DLD1 (cell line): ENCODE results near the gene TLE4.

ENCODE experiments used
- in situ Hi-C: cut with HindIII; loops from 2 replicates; pipeline ENCODE4 v1.10.0; 2017; ENCODE audit warnings: low sequenced_read_pairs

TLE4 gene

DNA sequence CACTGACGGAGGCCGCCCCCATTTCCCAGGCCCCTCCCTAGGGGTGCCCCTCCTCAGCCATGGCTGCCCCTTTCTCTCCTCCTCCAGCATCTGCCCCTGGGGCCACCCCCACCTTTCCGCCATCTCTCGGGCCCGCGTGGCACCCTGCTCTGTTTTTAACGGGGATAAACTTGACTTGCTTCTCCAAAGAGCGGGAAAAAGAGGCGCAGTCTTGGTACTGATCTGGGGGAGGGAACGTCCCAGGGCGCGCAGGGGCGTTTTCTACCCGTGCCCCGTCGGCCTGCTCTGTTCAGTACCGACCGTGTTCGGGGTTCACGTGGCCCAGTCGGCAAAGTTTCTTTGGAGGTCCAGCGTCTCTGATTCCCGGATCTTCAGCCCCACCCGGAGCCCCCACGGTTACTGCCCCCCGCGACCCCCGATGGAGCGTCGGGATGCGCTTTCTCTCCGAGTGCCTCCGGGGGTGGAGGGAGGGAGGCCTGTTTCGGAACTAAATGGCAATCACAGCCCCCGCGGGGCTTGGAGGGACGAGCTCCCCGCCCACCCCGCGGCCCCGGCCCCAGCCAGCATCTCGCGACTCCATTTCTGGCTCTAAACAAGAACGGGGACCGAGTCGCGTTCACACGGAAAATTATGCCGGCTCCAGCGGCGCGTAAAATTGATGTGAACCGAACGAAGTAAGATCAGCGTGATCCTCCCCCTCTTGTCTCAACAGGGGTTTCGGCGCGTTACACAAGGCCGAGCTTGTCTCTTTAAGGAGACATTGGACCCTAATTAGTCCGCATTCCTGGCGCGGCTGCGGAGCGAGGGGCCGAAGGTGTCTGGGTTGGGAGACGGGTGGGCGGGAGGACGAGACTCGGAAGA, 1.1 kb upstream of the TLE4 start:
- in situ Hi-C loops, result no loop called here

DNA sequence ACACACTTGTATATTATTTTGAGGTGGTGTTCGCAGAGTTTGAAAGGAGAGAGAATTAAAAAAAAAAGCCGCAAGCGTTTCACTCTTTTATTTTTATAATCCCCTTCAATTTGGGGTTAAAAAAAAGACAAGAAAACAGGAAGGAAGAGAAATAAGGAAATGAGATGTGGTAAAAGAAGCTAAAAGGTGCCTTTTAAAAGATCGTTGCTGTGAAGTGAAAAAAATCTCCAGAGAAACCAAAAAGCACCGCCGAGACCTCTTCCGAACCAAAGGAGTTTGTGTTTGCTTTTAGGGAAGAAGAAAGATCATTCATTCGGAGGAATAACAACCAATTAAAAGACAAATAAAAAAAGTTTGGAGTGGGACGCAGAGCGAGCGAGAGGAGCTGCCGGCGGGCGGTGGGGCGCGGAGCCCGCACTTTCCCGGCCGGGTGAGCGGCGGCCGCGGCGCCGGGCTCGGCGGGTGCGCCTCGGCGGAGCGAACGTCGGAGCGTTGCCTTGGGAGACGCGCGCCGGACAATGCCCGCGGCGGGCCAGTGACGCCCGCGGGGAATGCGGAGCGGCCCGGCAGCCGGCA, 355 bp downstream of the TLE4 start:
- in situ Hi-C loops, result no loop called here

DNA sequence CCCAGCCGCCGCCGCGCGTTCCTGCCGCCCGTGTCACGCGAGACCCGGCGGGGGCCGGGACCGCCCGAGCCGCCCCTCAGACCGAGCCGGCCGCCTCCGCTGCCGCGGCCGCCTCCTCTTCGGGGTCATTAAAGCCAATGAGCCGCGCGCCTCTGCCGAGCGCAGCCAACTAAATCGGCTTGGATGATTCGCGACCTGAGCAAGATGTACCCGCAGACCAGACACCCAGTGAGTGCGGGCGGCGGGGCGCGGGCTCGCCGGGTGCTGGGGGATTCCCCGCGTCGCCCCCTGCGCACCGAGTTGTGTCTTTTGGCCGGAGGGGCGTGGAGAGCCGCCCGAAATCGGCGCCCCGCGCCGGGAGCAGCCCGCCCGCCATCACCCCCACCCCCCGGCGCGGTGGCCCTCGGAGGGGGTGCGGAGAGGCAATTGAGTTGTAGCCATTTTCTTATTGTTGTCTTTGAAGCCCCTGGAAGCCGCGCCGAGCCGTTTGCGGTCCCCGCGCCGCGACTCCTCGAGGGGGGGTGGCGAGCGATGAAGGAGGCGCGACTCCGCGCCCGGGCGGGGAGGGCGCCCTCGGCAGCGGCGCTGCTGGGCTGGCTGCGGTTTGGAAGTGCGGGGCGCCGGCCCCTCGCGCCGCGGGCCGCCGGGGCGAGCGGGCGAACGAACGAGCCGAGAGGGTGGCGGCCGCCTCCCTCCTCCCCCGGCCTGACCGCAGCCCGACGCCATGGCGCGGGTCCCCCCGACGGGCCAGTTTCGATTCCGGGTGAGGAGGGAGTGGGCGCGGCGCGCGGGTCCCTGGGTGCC, 1.0 kb downstream of the TLE4 start:
- in situ Hi-C loops, result no loop called here

DNA sequence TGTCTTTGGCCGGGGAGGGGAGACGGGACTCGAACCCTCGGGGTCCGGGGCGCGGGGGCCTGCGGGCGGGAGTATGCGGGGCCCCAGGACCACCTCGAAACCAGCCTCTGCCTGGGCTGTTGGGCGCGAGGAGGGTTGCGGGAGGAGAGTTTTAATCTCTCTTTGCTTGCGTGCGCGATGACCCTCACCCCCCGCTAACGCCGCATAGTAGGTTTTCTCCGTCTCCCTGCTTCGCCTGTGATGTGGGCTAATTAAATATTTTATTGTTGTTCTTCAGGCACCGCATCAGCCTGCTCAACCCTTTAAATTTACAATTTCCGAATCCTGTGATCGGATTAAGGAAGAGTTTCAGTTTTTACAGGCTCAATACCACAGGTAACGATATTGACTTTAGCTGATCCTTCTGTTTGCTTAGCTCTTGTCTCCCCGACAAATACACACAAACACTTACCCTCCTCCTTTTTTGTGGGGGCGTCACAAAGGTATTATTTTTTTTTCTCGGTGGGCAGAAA, 1.7 kb downstream of the TLE4 start:
- in situ Hi-C loops, result no loop called here

DNA sequence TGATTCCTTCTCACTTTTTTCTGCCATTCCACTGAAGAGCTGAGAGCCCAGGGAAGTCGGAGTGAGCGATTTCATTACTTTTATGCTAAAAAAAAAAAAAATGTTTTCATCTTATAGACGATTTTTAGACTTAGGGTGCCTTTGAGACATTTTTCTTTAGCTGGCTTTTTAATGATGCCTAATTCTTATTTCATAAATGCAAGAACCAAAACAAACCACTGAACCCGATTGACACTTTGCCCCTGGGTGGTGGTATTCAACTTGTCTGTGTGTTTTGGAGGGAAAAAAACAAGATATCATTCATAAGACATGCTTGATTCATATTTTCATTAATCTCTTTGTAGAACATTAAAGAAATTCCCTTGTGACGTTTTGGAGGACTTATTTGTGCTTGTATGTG, 2.4 kb downstream of the TLE4 start:
- in situ Hi-C loops, result no loop called here

DNA sequence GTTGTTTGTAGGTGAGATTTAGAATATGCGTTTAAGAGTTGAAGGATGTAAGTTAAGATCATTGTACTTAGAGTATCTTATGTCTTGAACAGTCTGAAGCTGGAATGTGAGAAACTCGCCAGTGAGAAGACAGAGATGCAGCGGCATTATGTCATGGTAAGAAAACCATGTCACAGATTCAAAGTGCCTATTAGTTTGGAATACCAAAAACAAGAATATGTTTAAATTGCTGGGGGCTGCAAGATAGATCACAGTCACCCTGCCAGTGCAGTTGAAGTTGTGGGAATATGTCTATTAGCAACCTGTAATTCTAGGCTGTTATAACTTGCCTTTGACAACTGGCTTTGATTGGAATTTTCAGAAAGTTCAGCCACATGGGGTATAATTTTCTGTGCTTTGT, 3.0 kb downstream of the TLE4 start:
- in situ Hi-C loops, result no loop called here

DNA sequence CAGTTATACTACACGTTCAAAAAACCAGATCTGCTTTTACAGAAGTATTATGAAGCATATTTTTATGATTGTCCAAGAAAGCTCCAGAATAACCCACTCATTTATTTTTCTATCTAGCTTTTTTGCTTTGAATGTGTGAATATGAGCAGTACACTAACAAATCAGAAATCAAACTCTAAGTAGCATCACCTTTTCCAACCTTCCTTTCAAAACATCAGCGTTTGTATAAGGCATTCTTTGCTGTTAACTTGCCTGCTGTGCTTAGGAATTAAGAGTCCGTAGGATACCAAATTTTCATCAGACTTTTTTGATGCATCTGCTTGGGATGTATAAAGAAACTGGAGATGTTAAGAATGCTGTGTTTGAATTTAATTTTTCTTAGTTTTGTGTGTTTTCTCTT, 3.8 kb downstream of the TLE4 start:
- in situ Hi-C loops, result no loop called here

DNA sequence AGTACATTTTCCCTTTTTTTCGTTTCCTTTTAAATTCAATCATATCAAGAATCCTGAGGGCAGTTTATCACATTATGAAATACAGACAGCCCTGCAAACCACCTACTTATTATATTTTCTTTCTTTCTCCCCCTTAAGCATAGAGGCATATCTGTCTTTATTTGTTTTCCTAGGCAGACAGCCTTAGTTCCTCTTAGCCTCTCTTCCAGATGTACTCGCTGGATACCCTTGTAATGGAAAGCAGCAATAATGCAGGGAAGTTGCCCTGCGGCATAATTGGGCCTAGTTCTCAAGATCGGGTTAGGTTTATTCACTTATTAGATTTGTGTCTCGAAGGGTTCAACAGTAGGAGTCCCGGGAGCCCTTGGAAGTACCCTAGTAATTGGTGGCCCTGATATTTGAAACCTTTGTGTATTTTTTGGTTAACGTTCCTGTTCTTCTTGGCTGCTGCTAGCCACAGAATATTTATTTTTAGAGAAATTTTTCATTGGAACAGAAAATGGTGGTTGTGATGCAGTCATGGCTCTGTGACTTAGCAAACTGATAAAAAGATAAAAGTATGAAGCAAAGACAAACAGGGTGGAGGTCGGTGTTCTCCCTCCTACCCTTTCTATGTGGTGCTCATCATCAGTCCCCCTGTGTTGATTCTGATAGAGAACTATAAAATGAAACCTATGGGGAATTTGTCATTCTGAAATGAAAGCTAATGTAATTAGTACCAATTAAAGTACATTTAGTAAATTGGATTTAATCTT, 6.4 kb downstream of the TLE4 start:
- in situ Hi-C loops, result no loop called here

DNA sequence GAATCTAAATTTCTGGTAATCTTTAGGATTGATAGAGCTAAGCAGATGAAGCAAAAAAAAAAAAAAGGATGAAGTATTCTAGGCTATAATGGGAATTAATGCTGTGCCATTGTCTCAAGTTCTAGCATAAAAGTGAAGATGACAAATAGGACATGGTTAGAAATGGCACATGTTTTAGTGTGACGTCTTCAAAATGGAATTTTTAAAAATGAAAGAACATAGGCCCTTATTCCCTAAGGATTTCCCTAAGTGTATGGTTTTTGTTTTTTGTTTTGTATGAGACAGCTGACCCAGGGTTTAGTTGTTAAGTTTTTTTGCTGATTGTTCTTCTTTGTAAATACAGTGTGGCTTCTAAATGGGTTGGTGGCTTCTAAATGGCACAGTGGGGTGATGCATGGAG, 7.1 kb downstream of the TLE4 start:
- in situ Hi-C loops, result no loop called here

DNA sequence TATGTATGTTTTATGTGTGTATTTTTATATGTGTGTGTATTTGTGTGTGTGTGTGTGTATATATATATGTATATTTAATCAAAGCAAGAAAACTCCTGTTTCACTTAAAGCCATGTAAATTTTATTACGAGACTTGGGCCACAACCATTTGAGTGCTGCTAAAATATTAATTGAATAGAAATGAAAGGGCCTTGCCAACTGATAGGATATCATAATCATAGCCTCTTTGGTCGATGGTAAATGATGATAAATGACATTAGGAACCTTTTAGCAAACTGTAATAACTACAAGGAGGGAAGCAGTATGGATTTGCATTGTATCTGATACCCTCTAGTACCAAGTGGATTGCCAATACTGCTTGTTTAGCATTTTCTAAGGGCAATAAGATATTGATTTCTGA, 7.9 kb downstream of the TLE4 start:
- in situ Hi-C loops, result no loop called here

DNA sequence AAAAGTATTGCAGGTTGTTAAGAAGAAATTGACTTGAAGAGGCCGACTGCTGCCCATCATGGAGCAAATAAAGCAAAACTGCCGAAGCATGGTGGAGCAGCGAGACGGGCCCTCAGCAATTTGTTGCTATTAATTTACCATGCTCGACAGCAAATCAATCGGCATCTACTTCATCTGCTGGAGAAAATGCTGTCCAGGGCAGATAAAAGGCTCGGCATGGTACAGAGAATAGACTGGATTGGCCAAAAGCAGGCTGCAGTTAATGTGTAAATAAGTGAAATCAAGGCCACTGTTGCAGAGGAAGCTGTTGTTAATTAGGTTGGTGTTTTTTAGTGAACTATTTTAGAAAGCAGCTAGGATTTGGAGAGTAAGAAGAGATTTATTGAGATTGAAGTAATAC, 8.3 kb downstream of the TLE4 start:
- in situ Hi-C loops, result no loop called here

DNA sequence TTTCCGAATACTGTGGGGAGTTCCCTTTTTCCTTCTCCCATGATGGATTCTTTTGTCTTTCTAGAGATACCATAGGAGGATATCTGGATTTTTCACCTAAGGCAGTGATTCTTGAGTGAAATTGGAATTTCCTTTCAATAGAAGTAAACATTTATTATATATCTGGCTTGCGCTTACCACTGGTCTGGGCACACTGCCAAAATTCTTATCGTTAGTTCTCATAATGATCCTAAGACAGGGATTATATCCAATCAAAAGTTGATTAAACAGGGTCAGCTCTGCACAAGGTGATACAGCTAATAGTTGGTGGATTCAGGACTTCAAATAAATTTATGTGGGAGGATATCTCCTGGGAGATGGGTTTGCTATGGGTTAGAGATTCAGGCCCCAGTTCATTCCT, 9.6 kb downstream of the TLE4 start:
- in situ Hi-C loops, result no loop called here

DNA sequence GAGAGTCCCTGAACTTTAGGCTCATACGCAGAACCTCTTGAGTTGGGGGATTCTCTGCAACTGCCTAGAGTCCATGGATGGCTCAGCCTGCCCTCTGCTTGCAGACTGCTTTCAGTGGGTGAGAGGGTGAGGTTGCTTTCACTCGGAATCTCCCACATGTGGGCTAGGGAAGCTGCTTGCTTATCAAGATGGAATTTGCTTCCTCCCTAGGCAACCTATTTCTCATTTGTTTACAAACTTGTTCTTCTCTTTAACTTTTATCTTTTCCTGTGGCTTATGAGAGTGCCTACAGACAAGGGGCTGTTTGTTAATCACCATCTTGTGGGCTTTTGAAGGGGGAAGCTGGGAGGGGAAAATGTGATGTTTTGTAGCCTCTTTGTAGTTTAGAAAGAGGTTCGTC, 10.0 kb downstream of the TLE4 start:
- in situ Hi-C loops, result no loop called here

DNA sequence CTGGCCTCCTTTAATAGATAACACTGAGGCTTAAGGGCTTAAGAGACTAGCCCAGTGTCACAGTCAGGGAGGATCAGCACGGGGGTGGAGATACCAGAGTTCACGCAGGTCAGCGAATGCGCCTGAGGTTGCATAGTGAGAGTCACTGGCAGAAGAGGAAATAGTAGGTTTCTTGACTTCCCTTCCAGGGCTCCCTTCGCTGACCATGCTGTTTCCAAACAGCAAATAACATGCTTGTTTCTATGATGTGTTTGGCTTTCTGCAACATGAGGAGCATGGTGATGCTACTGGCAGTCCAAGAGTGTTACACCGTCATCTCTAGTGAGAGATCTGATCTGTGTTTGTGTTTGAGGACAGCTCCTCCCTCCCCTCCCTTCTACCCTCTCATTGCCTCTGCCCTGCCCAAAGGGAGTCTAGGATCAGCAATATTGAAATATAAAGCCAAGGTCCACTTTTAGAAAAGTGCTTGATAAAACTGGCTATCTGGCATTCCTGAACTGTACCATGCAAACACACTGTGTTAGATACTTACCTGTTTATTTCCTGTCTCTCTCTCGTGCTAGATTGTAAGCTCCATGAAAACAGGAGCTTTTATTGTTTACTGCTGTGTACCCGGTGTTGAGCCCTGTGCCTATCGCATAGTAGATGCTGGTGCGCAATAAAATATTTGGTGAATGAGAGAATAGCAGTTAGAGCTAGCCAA, 12.3 kb downstream of the TLE4 start:
- in situ Hi-C loops, result no loop called here

DNA sequence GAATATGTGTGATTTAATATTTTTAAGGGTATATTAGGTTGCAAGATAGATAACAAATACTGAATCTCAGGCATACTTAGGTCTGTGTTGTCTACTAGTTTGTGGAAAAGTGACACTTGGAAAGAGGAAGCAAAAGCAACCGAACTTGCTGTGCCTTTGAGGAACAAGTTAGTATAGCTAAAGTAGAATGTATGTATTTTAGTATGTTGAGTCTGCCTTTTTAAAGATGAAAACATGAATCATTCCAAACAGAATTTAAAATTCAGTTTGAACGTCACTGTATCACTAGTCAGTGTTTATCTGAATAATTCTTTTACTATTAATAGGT, 12.9 kb downstream of the TLE4 start:
- in situ Hi-C loops, result no loop called here

DNA sequence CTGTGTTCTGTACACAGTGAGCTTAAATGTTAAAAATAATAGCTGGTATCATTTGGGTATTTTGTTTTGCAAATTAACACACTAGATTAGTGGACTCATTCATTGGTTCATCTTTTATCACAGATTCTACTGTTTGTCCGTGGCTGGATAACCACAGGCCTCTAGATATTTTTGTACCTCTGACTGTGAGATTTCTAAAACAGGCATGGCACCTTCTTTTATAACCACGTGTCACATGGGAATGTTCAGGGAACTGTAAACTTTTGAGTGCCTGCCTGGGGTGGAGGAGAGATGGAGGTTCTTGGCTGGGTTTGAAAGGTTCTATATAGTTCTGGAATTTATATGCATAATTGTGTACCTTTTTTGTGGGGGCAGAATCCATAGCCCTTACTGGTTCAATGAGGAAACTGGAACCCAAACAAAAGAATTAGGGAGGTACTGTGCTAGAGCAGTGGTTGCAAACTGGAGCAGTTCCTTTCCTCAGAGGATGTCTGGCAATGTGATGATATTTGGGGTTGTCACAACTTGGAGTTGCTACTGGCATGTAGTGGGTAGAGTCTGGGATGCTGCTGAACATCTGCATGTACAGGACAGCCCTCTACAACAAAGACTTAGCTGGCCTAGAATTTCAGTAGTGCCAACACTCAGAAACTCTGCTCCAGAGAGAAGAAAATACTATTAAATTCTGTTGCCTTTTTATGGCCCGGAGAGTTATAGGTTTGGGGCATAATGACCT, 16.9 kb downstream of the TLE4 start:
- in situ Hi-C loops, result no loop called here

DNA sequence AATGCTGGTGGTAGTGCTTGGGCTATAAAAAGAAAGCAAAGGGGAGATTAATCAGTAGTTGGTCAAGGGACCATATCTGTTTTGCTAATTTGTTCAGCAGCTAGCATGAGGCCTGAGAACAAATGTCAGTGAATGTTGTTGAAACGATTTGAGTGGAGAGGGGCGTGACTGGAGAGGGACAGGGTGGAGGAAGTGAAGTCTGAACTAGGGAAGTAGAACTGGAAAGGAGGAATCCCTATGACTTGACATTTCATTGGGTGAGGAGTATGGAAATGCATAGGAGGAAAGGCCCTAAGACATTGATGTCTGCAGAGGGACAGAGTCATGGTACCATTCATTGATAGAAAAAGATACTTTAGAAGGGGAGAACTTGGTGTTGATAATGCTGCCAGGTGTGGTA, 19.7 kb downstream of the TLE4 start:
- in situ Hi-C loops, result no loop called here

DNA sequence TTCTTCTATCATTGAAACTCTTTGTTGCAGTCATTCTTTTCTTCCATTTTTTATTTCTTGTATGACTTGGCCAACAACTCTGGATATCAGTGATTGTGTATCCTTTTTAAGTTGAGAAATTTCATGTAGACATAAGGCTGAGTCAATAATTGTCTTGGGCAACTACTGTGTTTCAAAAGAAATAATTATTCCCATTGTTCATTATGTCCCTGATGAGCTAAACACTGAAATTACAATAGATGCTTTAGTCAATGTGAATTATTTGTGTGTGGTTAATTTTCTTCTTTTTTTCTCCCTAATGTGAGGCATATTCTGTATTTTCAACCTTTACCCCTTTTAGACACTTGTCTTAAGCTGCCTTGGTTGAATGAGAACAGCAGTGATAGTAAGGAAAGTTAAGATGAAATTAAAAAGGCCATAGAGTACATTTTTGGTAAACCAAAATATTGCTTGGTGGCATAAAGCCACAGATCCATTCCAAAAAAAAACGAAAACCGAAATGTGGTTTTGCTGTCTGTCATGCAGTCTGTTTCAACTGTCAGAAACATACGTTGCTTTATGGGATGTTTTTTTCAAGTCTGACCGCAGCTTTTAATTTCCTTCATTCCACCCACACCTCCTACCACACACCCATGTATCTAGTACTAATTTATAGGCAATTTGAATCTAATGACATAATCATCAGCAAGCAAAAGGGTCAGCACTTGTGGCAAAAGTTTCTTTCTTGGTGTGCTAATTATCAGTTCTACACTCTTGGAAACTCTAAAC, 21.1 kb downstream of the TLE4 start:
- in situ Hi-C loops, result no loop called here
